Keratinocyte (primary cell): ENCODE results near the gene TIAM2.

Experiments used
- EZH2 ChIP-seq: IDR thresholded peaks from one replicate; pipeline ENCODE4 v1.6.1; 2012; ENCODE audit warnings: inconsistent platforms, mild to moderate bottlenecking, low read length, moderate library complexity
- TF ChIP-seq, protein P1 (sequence below), 3 experiments: IDR thresholded peaks in 1 of 3; conservative IDR thresholded peaks in 1 of 3; optimal IDR thresholded peaks in 1 of 3; 2 replicates in 2 of 3; 3 replicates in 1 of 3; pipeline versions ENCODE3 to v1.5.1; 2011; ENCODE audit warnings: low read length in 3 of 3, mild to moderate bottlenecking in 3 of 3, moderate library complexity in 2 of 3, control low read depth in 1 of 3, inconsistent platforms in 1 of 3; ENCODE audit not compliant: insufficient read depth in 2 of 3; ENCODE audit errors: extremely low read depth in 1 of 3

DNA sequence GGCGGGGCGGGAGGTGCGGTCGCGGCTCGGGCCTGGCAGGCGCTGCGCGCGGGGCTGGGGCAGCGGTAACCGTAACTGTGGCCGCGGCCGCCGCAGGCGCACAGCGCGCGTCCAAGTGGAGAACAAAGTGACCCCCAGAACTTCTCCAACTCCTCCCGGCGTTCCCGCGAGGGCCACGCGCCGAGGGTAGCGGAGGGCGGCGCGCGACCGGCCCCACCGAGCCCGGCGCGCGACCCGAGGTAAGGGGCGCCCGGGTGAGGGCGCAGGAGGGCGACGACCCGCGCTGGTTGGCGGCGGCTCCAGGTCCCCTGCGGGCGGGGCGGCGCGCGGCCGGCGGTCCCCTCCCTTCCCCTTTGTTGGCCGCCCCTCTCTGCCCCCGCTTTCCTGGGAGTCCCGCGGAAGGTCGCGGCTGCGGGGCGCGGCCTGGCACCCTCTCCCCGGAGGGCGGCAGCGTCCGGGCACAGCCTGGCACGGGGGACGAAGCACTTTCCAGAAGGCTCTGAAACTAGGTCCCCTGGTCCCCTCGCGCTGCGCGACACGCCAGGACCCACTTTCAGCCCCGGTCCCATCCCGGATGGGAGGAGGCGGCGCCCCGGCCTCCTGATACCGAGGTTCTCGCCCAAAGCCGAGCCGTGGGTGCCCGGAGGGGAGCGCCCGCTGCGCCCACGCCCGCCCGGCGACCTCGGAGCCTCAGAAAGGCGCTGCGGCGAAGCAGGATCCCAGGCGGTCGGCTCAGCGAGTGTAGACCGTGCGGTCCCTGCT, at the start of gene TIAM2:
- peak; percentile 72 for TF ChIP-seq EZH2
- TF ChIP-seq, protein P1, sequence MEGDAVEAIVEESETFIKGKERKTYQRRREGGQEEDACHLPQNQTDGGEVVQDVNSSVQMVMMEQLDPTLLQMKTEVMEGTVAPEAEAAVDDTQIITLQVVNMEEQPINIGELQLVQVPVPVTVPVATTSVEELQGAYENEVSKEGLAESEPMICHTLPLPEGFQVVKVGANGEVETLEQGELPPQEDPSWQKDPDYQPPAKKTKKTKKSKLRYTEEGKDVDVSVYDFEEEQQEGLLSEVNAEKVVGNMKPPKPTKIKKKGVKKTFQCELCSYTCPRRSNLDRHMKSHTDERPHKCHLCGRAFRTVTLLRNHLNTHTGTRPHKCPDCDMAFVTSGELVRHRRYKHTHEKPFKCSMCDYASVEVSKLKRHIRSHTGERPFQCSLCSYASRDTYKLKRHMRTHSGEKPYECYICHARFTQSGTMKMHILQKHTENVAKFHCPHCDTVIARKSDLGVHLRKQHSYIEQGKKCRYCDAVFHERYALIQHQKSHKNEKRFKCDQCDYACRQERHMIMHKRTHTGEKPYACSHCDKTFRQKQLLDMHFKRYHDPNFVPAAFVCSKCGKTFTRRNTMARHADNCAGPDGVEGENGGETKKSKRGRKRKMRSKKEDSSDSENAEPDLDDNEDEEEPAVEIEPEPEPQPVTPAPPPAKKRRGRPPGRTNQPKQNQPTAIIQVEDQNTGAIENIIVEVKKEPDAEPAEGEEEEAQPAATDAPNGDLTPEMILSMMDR (optimal IDR thresholded peaks at IDR 0.05 in 1 of 3, IDR thresholded peaks at IDR 0.05 in 1 of 3, conservative IDR thresholded peaks at IDR 0.05 in 1 of 3; ENCODE audit: extremely low read depth in 1 of 3, insufficient read depth in 2 of 3, low read length in 3 of 3), result peak in 1 of 3 experiments; percentile 16
